ENCODE data around the gene BICDL1. TPM values are rescaled to one million over a fixed set of nuclear protein-coding genes. Genes with fewer than 3 reads are reported as not detected.

The BICDL1 gene
- polyA plus RNA-seq, 1 of the 3 experiments (the other 2 are of a cell fraction) = 0.35 TPM

DNA sequence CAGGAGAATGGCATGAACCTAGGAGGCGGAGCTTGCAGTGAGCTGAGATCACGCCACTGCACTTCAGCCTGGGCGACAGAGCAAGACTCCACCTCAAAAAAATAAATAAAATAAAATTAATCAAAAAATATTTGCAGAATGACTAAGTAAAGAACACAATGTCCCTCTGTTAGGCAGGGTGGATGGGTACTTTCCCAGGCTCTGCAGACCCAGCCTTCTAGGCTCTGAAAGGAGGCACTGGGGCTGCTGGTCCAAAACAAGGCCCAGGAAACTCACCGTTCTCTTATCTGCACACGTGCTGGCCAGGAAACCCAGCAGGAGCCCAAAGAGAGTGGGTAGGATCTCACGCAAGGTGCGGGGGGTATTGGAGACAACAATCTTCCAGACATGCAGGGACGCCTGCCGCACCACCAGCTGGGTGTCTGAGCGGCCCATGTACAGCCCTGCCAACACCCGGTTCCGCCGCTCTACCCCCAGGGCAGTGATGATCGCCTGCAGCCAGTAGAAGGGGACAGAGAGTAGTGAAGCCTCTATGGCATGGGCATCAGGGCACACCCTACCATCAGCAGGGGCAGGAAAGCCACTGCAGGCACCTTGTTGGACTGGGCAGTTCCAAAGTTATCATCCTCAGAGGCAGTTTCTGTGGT lies 153.3 kb downstream of the BICDL1 start:
- Histone ChIP-seq H3K36me3 (replicated peaks in 1 of 2; ENCODE audit: control insufficient read depth in 1 of 2, insufficient read depth in 2 of 2, low read length in 1 of 2) (peaks cover 73 to 87% of the 10 kb centered on the region in 2 experiments), H3K4me2 (no peak overlapping the region), H2AFZ (ENCODE audit: low read depth) (no peak overlapping the region), H3K9ac (no peak overlapping the region), H3K4me1 (ENCODE audit: control insufficient read depth in 1 of 2, insufficient read depth in 2 of 2, low read depth in 1 of 2, low read length in 1 of 2) (no peaks in the 10 kb centered on the region), H4K20me1 (ENCODE audit: insufficient read depth) (no peaks in the 10 kb centered on the region), H3K79me2 (ENCODE audit: insufficient read depth) (no peaks in the 10 kb centered on the region), H3K27ac (ENCODE audit: low read depth in 2 of 2, low read length in 1 of 2) (no peak overlapping the region), H3F3A (replicated peaks; ENCODE audit: insufficient read depth) (no peaks in the 10 kb centered on the region), H3K27me3 (ENCODE audit: insufficient read depth) (no peaks in the 10 kb centered on the region), H3K9me2 (no peaks in the 10 kb centered on the region), H3K9me3 (no peaks in the 10 kb centered on the region), H3K4me3 (ENCODE audit: low read depth in 2 of 2, low read length in 1 of 2) (no peak overlapping the region)
- no peak for TF ChIP-seq RFX5 (IDR thresholded peaks at IDR 0.05; ENCODE audit: low read length)
- TF ChIP-seq, protein P1, sequence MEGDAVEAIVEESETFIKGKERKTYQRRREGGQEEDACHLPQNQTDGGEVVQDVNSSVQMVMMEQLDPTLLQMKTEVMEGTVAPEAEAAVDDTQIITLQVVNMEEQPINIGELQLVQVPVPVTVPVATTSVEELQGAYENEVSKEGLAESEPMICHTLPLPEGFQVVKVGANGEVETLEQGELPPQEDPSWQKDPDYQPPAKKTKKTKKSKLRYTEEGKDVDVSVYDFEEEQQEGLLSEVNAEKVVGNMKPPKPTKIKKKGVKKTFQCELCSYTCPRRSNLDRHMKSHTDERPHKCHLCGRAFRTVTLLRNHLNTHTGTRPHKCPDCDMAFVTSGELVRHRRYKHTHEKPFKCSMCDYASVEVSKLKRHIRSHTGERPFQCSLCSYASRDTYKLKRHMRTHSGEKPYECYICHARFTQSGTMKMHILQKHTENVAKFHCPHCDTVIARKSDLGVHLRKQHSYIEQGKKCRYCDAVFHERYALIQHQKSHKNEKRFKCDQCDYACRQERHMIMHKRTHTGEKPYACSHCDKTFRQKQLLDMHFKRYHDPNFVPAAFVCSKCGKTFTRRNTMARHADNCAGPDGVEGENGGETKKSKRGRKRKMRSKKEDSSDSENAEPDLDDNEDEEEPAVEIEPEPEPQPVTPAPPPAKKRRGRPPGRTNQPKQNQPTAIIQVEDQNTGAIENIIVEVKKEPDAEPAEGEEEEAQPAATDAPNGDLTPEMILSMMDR (IDR thresholded peaks at IDR 0.05) = no peak
- TF ChIP-seq, protein P2, sequence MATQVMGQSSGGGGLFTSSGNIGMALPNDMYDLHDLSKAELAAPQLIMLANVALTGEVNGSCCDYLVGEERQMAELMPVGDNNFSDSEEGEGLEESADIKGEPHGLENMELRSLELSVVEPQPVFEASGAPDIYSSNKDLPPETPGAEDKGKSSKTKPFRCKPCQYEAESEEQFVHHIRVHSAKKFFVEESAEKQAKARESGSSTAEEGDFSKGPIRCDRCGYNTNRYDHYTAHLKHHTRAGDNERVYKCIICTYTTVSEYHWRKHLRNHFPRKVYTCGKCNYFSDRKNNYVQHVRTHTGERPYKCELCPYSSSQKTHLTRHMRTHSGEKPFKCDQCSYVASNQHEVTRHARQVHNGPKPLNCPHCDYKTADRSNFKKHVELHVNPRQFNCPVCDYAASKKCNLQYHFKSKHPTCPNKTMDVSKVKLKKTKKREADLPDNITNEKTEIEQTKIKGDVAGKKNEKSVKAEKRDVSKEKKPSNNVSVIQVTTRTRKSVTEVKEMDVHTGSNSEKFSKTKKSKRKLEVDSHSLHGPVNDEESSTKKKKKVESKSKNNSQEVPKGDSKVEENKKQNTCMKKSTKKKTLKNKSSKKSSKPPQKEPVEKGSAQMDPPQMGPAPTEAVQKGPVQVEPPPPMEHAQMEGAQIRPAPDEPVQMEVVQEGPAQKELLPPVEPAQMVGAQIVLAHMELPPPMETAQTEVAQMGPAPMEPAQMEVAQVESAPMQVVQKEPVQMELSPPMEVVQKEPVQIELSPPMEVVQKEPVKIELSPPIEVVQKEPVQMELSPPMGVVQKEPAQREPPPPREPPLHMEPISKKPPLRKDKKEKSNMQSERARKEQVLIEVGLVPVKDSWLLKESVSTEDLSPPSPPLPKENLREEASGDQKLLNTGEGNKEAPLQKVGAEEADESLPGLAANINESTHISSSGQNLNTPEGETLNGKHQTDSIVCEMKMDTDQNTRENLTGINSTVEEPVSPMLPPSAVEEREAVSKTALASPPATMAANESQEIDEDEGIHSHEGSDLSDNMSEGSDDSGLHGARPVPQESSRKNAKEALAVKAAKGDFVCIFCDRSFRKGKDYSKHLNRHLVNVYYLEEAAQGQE (IDR thresholded peaks at IDR 0.05; ENCODE audit: low read depth, low read length) = no peak
- TF ChIP-seq RCOR1 (IDR thresholded peaks at IDR 0.05; ENCODE audit: low read length) = no peak
- TF ChIP-seq, protein P3, sequence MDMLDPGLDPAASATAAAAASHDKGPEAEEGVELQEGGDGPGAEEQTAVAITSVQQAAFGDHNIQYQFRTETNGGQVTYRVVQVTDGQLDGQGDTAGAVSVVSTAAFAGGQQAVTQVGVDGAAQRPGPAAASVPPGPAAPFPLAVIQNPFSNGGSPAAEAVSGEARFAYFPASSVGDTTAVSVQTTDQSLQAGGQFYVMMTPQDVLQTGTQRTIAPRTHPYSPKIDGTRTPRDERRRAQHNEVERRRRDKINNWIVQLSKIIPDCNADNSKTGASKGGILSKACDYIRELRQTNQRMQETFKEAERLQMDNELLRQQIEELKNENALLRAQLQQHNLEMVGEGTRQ (IDR thresholded peaks at IDR 0.05; ENCODE audit: borderline replicate concordance, low read depth, low read length) = no peak
- TF ChIP-seq, protein P4, sequence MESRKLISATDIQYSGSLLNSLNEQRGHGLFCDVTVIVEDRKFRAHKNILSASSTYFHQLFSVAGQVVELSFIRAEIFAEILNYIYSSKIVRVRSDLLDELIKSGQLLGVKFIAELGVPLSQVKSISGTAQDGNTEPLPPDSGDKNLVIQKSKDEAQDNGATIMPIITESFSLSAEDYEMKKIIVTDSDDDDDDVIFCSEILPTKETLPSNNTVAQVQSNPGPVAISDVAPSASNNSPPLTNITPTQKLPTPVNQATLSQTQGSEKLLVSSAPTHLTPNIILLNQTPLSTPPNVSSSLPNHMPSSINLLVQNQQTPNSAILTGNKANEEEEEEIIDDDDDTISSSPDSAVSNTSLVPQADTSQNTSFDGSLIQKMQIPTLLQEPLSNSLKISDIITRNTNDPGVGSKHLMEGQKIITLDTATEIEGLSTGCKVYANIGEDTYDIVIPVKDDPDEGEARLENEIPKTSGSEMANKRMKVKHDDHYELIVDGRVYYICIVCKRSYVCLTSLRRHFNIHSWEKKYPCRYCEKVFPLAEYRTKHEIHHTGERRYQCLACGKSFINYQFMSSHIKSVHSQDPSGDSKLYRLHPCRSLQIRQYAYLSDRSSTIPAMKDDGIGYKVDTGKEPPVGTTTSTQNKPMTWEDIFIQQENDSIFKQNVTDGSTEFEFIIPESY (IDR thresholded peaks at IDR 0.05; ENCODE audit: borderline replicate concordance, low read depth) = no peak
- TF ChIP-seq NRF1 (IDR thresholded peaks at IDR 0.05; ENCODE audit: low read depth, low read length) = no peak
- no peak for TF ChIP-seq EP300 (IDR thresholded peaks at IDR 0.05; ENCODE audit: borderline replicate concordance in 1 of 2, low read depth in 1 of 2, low read length in 1 of 2)
- TF ChIP-seq MXI1 (IDR thresholded peaks at IDR 0.05; ENCODE audit: low read depth, low read length) = no peak
- no peak for TF ChIP-seq SIN3A (IDR thresholded peaks at IDR 0.05; ENCODE audit: borderline replicate concordance, low read depth, low read length)
- no peak for TF ChIP-seq TEAD4 (IDR thresholded peaks at IDR 0.05; ENCODE audit: borderline replicate concordance, insufficient read depth)
- no peak for TF ChIP-seq TCF12 (IDR thresholded peaks at IDR 0.05)
- WGBS (ENCODE audit: low lambda C conversion rate) = 92% methylated on average over 8 of the region's 14 CpGs
- CTCF ChIA-PET = no interaction called here
- POLR2A ChIA-PET = no interaction called here
- no peak for DNase-seq

Small RNA genes lying within 50 kb of the gene (small RNA-seq; reads per million reads assigned to genes)
- 0 reads per million in 7 experiments for gene AC004812.1

Other genes starting within 250 kb of the BICDL1 start
- gene CIT, start 111.9 kb upstream of the BICDL1 start, polyA plus RNA-seq (2012; rRNA removed) = 5.7 and 7.7 TPM in 2 replicates
- 41.8 and 45.3 TPM in 2 replicates for gene RAB35, start 127.5 kb downstream of the BICDL1 start, polyA plus RNA-seq (2012; rRNA removed)
- 41.2 and 54.4 TPM in 2 replicates for gene GCN1, start 205.5 kb downstream of the BICDL1 start, polyA plus RNA-seq (2012; rRNA removed)
- gene RPLP0, start 211.9 kb downstream of the BICDL1 start, polyA plus RNA-seq (2012; rRNA removed) = 5,975 and 6,606 TPM in 2 replicates